H1 (cell line): ENCODE data around the gene FKBP8. TPM values are rescaled to one million over a fixed set of nuclear protein-coding genes. Genes with fewer than 3 reads are reported as not detected.

Experiments
- CTCF ChIA-PET: fragments of 300-600 bp; sonication (Branson Sonifier 250); formaldehyde crosslinking; loops from one replicate; lab custom pipeline; 2021; ENCODE audit not compliant: partially characterized antibody; lab: Charles Lee
- POLR2A ChIA-PET: fragments of 300-600 bp; sonication (Branson Sonifier 250); formaldehyde crosslinking; loops from one replicate; lab custom pipeline; 2021; ENCODE audit warnings: inconsistent platforms; ENCODE audit not compliant: partially characterized antibody; lab: Charles Lee
- DNase-seq, 2 experiments: peaks; one replicate each; pipeline versions ENCODE4 v3.0.0 to v3.0.0-alpha.2; 2010 to 2022; ENCODE audit warnings: low spot score in 2 of 2, low read depth in 1 of 2, mixed read lengths in 1 of 2
- FAIRE-seq: peaks from 2 replicates; lab custom pipeline; 2011; peaks lifted over from hg19 to GRCh38; lab: Jason Lieb, UNC
- H2AFZ ChIP-seq: 2 replicates; pipeline ENCODE4 v1.8.1; 2012; ENCODE audit warnings: low read length, inconsistent platforms
- H2AK5ac ChIP-seq: 2 replicates; pipeline ENCODE4 v1.6.1; 2013; ENCODE audit warnings: low read depth, low read length
- H2BK120ac ChIP-seq: replicated peaks from 2 replicates; pipeline ENCODE3; 2013; ENCODE audit warnings: low read depth, low read length, inconsistent platforms
- H2BK12ac ChIP-seq: 2 replicates; pipeline ENCODE4 v1.6.1; 2013; ENCODE audit warnings: low read depth, low read length
- H2BK15ac ChIP-seq: 2 replicates; pipeline ENCODE4 v1.6.1; 2013; ENCODE audit warnings: low read length
- H2BK20ac ChIP-seq: 2 replicates; pipeline ENCODE4 v1.6.1; 2013; ENCODE audit warnings: low read length
- H2BK5ac ChIP-seq: 2 replicates; pipeline ENCODE4 v1.6.1; 2013; ENCODE audit warnings: low read depth, low read length
- H3K14ac ChIP-seq: 2 replicates; pipeline ENCODE4 v1.6.1; 2013; ENCODE audit warnings: inconsistent platforms; ENCODE audit not compliant: insufficient read length
- H3K18ac ChIP-seq: 2 replicates; pipeline ENCODE4 v1.6.1; 2013; ENCODE audit warnings: low read length; ENCODE audit errors: extremely low read depth
- H3K23ac ChIP-seq: 2 replicates; pipeline ENCODE4 v1.6.1; 2013; ENCODE audit warnings: inconsistent platforms; ENCODE audit not compliant: insufficient read length
- H3K23me2 ChIP-seq: 2 replicates; pipeline ENCODE4 v1.6.1; 2013; ENCODE audit warnings: low read depth, low read length
- H3K27ac ChIP-seq: 2 replicates; pipeline ENCODE4 v1.6.1; 2011; ENCODE audit warnings: low read depth, low read length, inconsistent platforms
- H3K27me3 ChIP-seq, 4 experiments: replicated peaks in 1 of 4; 1 replicate in 1 of 4; 2 replicates in 3 of 4; pipeline versions ENCODE4 v1.6.1 to v1.8.1; 2011 to 2013; ENCODE audit warnings: low read length in 3 of 4, mild to moderate bottlenecking in 3 of 4, inconsistent platforms in 2 of 4, mixed read lengths in 2 of 4, moderate library complexity in 1 of 4; ENCODE audit not compliant: control insufficient read depth in 3 of 4, insufficient read depth in 3 of 4; ENCODE audit errors: extremely low read depth in 1 of 4
- H3K36me3 ChIP-seq, 4 experiments: 2 replicates each; pipeline versions ENCODE4 v1.6.1 to v1.8.1; 2011 to 2013; ENCODE audit warnings: mild to moderate bottlenecking in 4 of 4, low read length in 3 of 4, moderate library complexity in 2 of 4, control low read depth in 1 of 4, inconsistent platforms in 1 of 4; ENCODE audit not compliant: insufficient read depth in 4 of 4, control insufficient read depth in 2 of 4
- H3K4ac ChIP-seq: replicated peaks from 2 replicates; pipeline ENCODE3; 2013; ENCODE audit warnings: low read length, low read depth, mixed read lengths, inconsistent platforms; ENCODE audit not compliant: insufficient read length
- H3K4me1 ChIP-seq, 4 experiments: replicated peaks in 1 of 4; 1 replicate in 1 of 4; 2 replicates in 3 of 4; pipeline versions ENCODE4 v1.6.1 to v1.8.1; 2011 to 2013; ENCODE audit warnings: low read length in 3 of 4, inconsistent platforms in 2 of 4, mixed read lengths in 1 of 4; ENCODE audit not compliant: insufficient read depth in 4 of 4, control insufficient read depth in 3 of 4
- H3K4me2 ChIP-seq, 2 experiments: 2 replicates each; pipeline versions ENCODE4 v1.6.1 to v1.8.1; 2011 to 2013; ENCODE audit warnings: low read depth in 2 of 2, low read length in 2 of 2, control low read depth in 1 of 2, inconsistent platforms in 1 of 2, mild to moderate bottlenecking in 1 of 2; ENCODE audit not compliant: insufficient read depth in 1 of 2
- H3K4me3 ChIP-seq, 4 experiments: fragments of 200-600, 300-600 bp in 1 of 4; sonication (generic), shearing (Covaris generic), sonication (Bioruptor Twin) in 1 of 4; 2 replicates each; pipeline versions ENCODE4 v1.5.1 to v1.8.1; 2011 to 2016; ENCODE audit warnings: low read length in 4 of 4, low read depth in 3 of 4, control low read depth in 2 of 4, inconsistent platforms in 2 of 4, mild to moderate bottlenecking in 2 of 4, mixed read lengths in 1 of 4, moderate library complexity in 1 of 4; ENCODE audit not compliant: insufficient read depth in 2 of 4; ENCODE audit errors: extremely low read depth in 1 of 4
- H3K56ac ChIP-seq: replicated peaks from 2 replicates; pipeline ENCODE3; 2013; ENCODE audit warnings: low read depth, mild to moderate bottlenecking, mixed read lengths, low read length, inconsistent platforms; ENCODE audit not compliant: insufficient read length
- H3K79me1 ChIP-seq: 2 replicates; pipeline ENCODE4 v1.6.1; 2013; ENCODE audit warnings: low read depth, low read length, control low read depth
- H3K79me2 ChIP-seq, 2 experiments: 2 replicates each; pipeline versions ENCODE4 v1.6.1 to v1.8.1; 2012 to 2013; ENCODE audit warnings: low read length in 2 of 2, mild to moderate bottlenecking in 2 of 2, inconsistent platforms in 1 of 2; ENCODE audit not compliant: insufficient read depth in 2 of 2, control insufficient read depth in 1 of 2
- H3K9ac ChIP-seq, 4 experiments: replicated peaks in 1 of 4; 1 replicate in 1 of 4; 2 replicates in 3 of 4; pipeline versions ENCODE4 v1.6.1 to v1.8.1; 2011 to 2013; ENCODE audit warnings: low read depth in 3 of 4, low read length in 3 of 4, control low read depth in 2 of 4, mild to moderate bottlenecking in 2 of 4, moderate library complexity in 2 of 4, inconsistent platforms in 1 of 4; ENCODE audit errors: extremely low read depth in 1 of 4
- H3K9me3 ChIP-seq, 2 experiments: 2 replicates each; pipeline versions ENCODE4 v1.6.1 to v1.8.1; 2012 to 2013; ENCODE audit warnings: mild to moderate bottlenecking in 2 of 2, moderate library complexity in 2 of 2, control low read depth in 1 of 2, inconsistent platforms in 1 of 2, low read depth in 1 of 2, low read length in 1 of 2, mixed read lengths in 1 of 2; ENCODE audit not compliant: insufficient read depth in 2 of 2
- H4K20me1 ChIP-seq, 2 experiments: replicated peaks in 1 of 2; 2 replicates each; pipeline versions ENCODE3 to v1.8.1; 2011 to 2013; ENCODE audit warnings: inconsistent platforms in 2 of 2, low read length in 2 of 2, mild to moderate bottlenecking in 1 of 2; ENCODE audit not compliant: insufficient read depth in 2 of 2, control insufficient read depth in 1 of 2
- H4K5ac ChIP-seq: 2 replicates; pipeline ENCODE4 v1.6.1; 2013; ENCODE audit warnings: low read length, low read depth, mixed read lengths, inconsistent platforms; ENCODE audit not compliant: insufficient read length
- H4K8ac ChIP-seq: 2 replicates; pipeline ENCODE4 v1.8.0; 2013; ENCODE audit warnings: mild to moderate bottlenecking, moderate library complexity, low read length, inconsistent platforms; ENCODE audit not compliant: insufficient read depth; ENCODE audit errors: extremely low read depth
- H4K91ac ChIP-seq: replicated peaks from 2 replicates; pipeline ENCODE3; 2013; ENCODE audit warnings: low read length, mixed read lengths, inconsistent platforms; ENCODE audit not compliant: insufficient read length
- BACH1 ChIP-seq: IDR thresholded peaks from 2 replicates; pipeline ENCODE4 v1.6.1; 2012; ENCODE audit warnings: low read length, improper control_type of control experiment
- EGR1 ChIP-seq: IDR thresholded peaks from 2 replicates; pipeline ENCODE4 v1.6.1; 2011; ENCODE audit warnings: low read depth, low read length, borderline replicate concordance
- FOSL1 ChIP-seq: IDR thresholded peaks from 2 replicates; pipeline ENCODE4 v1.6.1; 2011; ENCODE audit warnings: mild to moderate bottlenecking, low read depth, low read length, moderate library complexity; ENCODE audit not compliant: insufficient read depth
- GTF2F1 ChIP-seq: IDR thresholded peaks from 2 replicates; pipeline ENCODE4 v1.6.1; 2012; ENCODE audit warnings: low read depth, low read length, improper control_type of control experiment, borderline replicate concordance
- HDAC2 ChIP-seq, 2 experiments: fragments of 300-600 bp in 1 of 2; sonication (generic) in 1 of 2; IDR thresholded peaks; 2 replicates each; pipeline ENCODE4 v1.6.1; 2011 to 2012; ENCODE audit warnings: low read depth in 2 of 2, low read length in 2 of 2, mild to moderate bottlenecking in 2 of 2, moderate library complexity in 2 of 2, borderline replicate concordance in 1 of 2, inconsistent platforms in 1 of 2
- JUN ChIP-seq: IDR thresholded peaks from 2 replicates; pipeline ENCODE4 v1.6.1; 2011; ENCODE audit warnings: low read depth, mild to moderate bottlenecking, improper control_type of control experiment, low read length
- MAFK ChIP-seq: IDR thresholded peaks from 2 replicates; pipeline ENCODE4 v1.6.1; 2012; ENCODE audit warnings: low read depth, mild to moderate bottlenecking, improper control_type of control experiment, low read length
- MAX ChIP-seq: IDR thresholded peaks from 2 replicates; pipeline ENCODE4 v1.6.1; 2012; ENCODE audit warnings: inconsistent platforms
- PHF8 ChIP-seq: fragments of 200-600 bp; sonication (generic); conservative IDR thresholded peaks from 2 replicates; pipeline ENCODE4 v1.7.1; 2012; ENCODE audit warnings: low read depth, mild to moderate bottlenecking, inconsistent platforms, low read length, moderate library complexity
- POLR2A ChIP-seq, 2 experiments: IDR thresholded peaks; 1 replicate in 1 of 2; 2 replicates in 1 of 2; pipeline ENCODE4 v1.6.1; 2011; ENCODE audit warnings: low read depth in 2 of 2, low read length in 2 of 2, mild to moderate bottlenecking in 2 of 2; ENCODE audit errors: control extremely low read depth in 1 of 2
- POU5F1 ChIP-seq: IDR thresholded peaks from 2 replicates; pipeline ENCODE4 v1.6.1; 2011; ENCODE audit warnings: low read depth, mild to moderate bottlenecking, low read length, moderate library complexity
- WGBS, 2 experiments: shearing (Covaris generic) in 1 of 2; methylation state at CpG; one replicate each; pipeline versions ENCODE4 v1.1.6 to v1.1.7; 2013 to 2015; ENCODE audit warnings: low lambda C conversion rate in 2 of 2, mixed read lengths in 2 of 2, inconsistent platforms in 1 of 2, low coverage in 1 of 2, missing lambda C conversion rate in 1 of 2; ENCODE audit not compliant: insufficient replicate concordance in 2 of 2, insufficient coverage in 1 of 2, insufficient read length in 1 of 2; ENCODE audit errors: extremely low coverage in 1 of 2, missing lambda C conversion rate in 1 of 2; 5-methylcytosine and 5-hydroxymethylcytosine counted together
- polyA plus RNA-seq, 7 experiments: library from polyadenylated mRNA; depleted of rRNA in 3 of 7; stranded (reverse) in 5 of 7; unstranded in 2 of 7; fragments of >200 nt in 5 of 7; fragments of 200-250 nt in 2 of 7; gene quantifications; 1 replicate in 5 of 7; 2 replicates in 1 of 7; 4 replicates in 1 of 7; pipeline versions ENCODE4 v1.2.1 to v1.2.3, GENCODE V29; 2011 to 2013; ENCODE audit warnings: missing spikeins in 2 of 7, mixed read lengths in 2 of 7
- total RNA-seq: library from RNA; stranded (reverse); fragmentation: NEBNext Ultra II Directional; extraction: Animal tissue kit (Norgen Biotek cat#: 25700); gene quantifications from 2 replicates; pipeline ENCODE4 v1.2.1, GENCODE V29; 2021

The FKBP8 gene
- total and polyA plus RNA-seq, 2 of the 8 experiments (the other 6 are each of a cell fraction or from before 2014, with no cell fraction given), result 264 to 309 TPM

DNA sequence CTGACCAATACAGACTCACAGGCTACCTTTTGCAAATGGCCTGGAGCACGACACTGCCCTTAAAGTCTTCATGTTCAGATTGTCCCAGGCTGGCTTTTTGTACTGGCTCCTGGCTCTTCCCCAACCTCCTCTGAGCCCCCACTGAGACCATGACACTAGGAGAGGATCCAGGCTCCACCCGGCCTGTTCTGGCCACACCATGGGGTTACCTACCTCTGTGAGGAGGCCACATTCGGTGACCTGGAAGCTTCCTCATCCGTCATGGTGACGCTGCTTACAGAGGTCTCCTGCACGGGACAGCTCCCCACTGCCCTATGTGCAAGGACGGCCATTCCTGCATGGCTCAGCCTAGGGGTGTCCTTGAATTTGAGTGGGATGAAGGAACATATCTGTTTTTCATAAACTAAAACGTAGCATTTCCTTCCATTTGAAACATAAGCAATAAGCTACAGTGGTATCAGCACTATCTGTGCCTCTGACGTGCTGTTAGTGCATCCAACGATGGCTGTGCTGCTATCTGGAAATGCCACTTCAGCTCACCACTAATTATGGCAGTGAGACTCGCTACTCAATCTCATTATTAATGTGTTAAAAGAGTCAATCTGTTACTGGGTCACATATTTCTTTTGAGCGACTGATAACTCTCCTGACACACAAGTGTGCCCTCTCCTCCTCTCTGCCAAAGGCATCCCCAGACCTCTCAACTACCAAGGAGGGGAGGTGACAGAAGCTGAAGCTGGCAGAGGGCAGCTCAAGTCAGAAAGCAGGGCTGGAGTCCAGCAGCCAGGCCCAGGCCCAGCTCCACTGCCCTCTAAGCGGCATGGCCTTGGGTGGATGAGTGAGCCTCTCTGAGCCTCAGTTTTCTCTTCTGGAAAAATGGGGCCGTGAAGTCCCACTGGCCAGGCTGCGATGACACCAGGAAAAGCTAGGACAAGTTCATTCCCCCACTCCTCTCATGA lies 51.1 kb downstream of the FKBP8 start:
- Histone ChIP-seq H3K23ac (no peak overlapping the region), H2BK20ac (no peak overlapping the region), H3K18ac (no peak overlapping the region), H3K56ac (no peak overlapping the region), H2BK5ac (no peak overlapping the region), H3K14ac (no peak overlapping the region), H3K9ac (no peak overlapping the region), H3K4me2 (no peak overlapping the region), H4K20me1 (peaks cover 17 to 38% of the 10 kb centered on the region in 2 experiments), H3K27ac (no peak overlapping the region), H2BK15ac (no peak overlapping the region), H3K27me3 (no peaks in the 10 kb centered on the region), H2AK5ac (no peak overlapping the region), H4K8ac (no peak overlapping the region), H4K91ac (no peak overlapping the region), H3K4me3 (no peak overlapping the region), H2AFZ (no peak overlapping the region), H3K23me2 (no peaks in the 10 kb centered on the region), H2BK12ac (no peak overlapping the region), H3K4ac (no peak overlapping the region), H3K36me3 (no peaks in the 10 kb centered on the region), H3K79me2 (peaks cover 0 to 28% of the 10 kb centered on the region in 2 experiments; a peak in 2 of 4 replicates), H3K4me1 (peaks cover 0 to 14% (median 8%) of the 10 kb centered on the region in 4 experiments; a peak in 4 of 7 replicates), H3K9me3 (no peaks in the 10 kb centered on the region), H3K79me1 (peaks cover 27% of the 10 kb centered on the region), H2BK120ac (no peak overlapping the region), H4K5ac (no peak overlapping the region)
- CTCF ChIA-PET, result interaction anchor here (0.7 to 18.5 kb wide), 10 partner anchors 10 to 184 kb away, joined by 3 to 458 read pairs (median 5); partner anchors contain the start of gene ELL
- DNase-seq (no peak), FAIRE-seq (no peak)
- POLR2A ChIA-PET, result interaction anchor here (0.9 to 1.5 kb wide), 2 partner anchors 54 to 85 kb away, joined by 3 read pairs; no protein-coding TSS in a partner anchor
- WGBS, 2 experiments, result 84% methylated on average over 15 of the region's 15 CpGs; no CpG with 5 or more reads in 1 of the 2 experiments
- no peak for TF ChIP-seq BACH1
- TF ChIP-seq GTF2F1, result no peak
- no peak for TF ChIP-seq JUN
- no peak for TF ChIP-seq MAFK
- no peak for TF ChIP-seq POLR2A (IDR thresholded peaks at IDR 0.05; ENCODE audit: control extremely low read depth in 1 of 2, low read depth in 2 of 2, low read length in 2 of 2)
- no peak for TF ChIP-seq PHF8
- no peak for TF ChIP-seq HDAC2 (IDR thresholded peaks at IDR 0.05; ENCODE audit: borderline replicate concordance in 1 of 2, low read depth in 2 of 2, low read length in 2 of 2)
- no peak for TF ChIP-seq EGR1
- TF ChIP-seq MAX, result no peak
- TF ChIP-seq POU5F1, result no peak
- no peak for TF ChIP-seq FOSL1
